H1 (cell line): Measurements from ENCODE around the gene ZNF135. TPM values are rescaled to one million over a fixed set of nuclear protein-coding genes. Genes with fewer than 3 reads are reported as not detected.

Experiments
- ASH2L ChIP-seq: fragments of 200-600, 300-600 bp; sonication (generic); IDR thresholded peaks from one replicate; pipeline ENCODE4 v1.7.1; 2017; ENCODE audit warnings: low read length
- ATF2 ChIP-seq: IDR thresholded peaks from 2 replicates; pipeline ENCODE4 v1.6.1; 2012; ENCODE audit warnings: low read length, inconsistent platforms
- BCL11A ChIP-seq, 2 experiments: IDR thresholded peaks; one replicate each; pipeline ENCODE4 v1.6.1; 2011; ENCODE audit warnings: low read depth in 2 of 2, low read length in 2 of 2, mild to moderate bottlenecking in 2 of 2
- CBX5 ChIP-seq: fragments of 300-800, 300-1000 bp; sonication (generic); IDR thresholded peaks from 2 replicates; pipeline ENCODE4 v1.7.1; 2016; ENCODE audit warnings: antibody characterized with exemption, low read length, low read depth
- CHD2 ChIP-seq: IDR thresholded peaks from 2 replicates; pipeline ENCODE4 v1.6.1; 2012; ENCODE audit warnings: low read length, improper control_type of control experiment
- CREB1 ChIP-seq: IDR thresholded peaks from 2 replicates; pipeline ENCODE4 v1.6.1; 2012; ENCODE audit warnings: inconsistent platforms
- CTCF ChIP-seq, 3 experiments: IDR thresholded peaks; 1 replicate in 2 of 3; 2 replicates in 1 of 3; pipeline versions ENCODE4 v1.5.1 to v1.6.1; 2011; ENCODE audit warnings: low read length in 3 of 3, mild to moderate bottlenecking in 3 of 3, inconsistent platforms in 2 of 3, low read depth in 1 of 3, moderate library complexity in 1 of 3; ENCODE audit not compliant: insufficient read depth in 1 of 3; ENCODE audit errors: control extremely low read depth in 1 of 3
- EGR1 ChIP-seq: IDR thresholded peaks from 2 replicates; pipeline ENCODE4 v1.6.1; 2011; ENCODE audit warnings: low read depth, low read length, borderline replicate concordance
- FOSL1 ChIP-seq: IDR thresholded peaks from 2 replicates; pipeline ENCODE4 v1.6.1; 2011; ENCODE audit warnings: mild to moderate bottlenecking, low read depth, low read length, moderate library complexity; ENCODE audit not compliant: insufficient read depth
- GTF2F1 ChIP-seq: IDR thresholded peaks from 2 replicates; pipeline ENCODE4 v1.6.1; 2012; ENCODE audit warnings: low read depth, low read length, improper control_type of control experiment, borderline replicate concordance
- KDM1A ChIP-seq: fragments of 200-600, 300-600 bp; sonication (generic); IDR thresholded peaks from 2 replicates; pipeline ENCODE4 v1.7.1; 2016; ENCODE audit warnings: mild to moderate bottlenecking, low read length, borderline replicate concordance
- KDM5A ChIP-seq: fragments of 200-600 bp; IDR thresholded peaks from 2 replicates; pipeline ENCODE4 v1.7.1; 2012; ENCODE audit warnings: mild to moderate bottlenecking, low read length, inconsistent platforms, mixed read lengths
- MAFK ChIP-seq: IDR thresholded peaks from 2 replicates; pipeline ENCODE4 v1.6.1; 2012; ENCODE audit warnings: low read depth, mild to moderate bottlenecking, improper control_type of control experiment, low read length
- MAX ChIP-seq: IDR thresholded peaks from 2 replicates; pipeline ENCODE4 v1.6.1; 2012; ENCODE audit warnings: inconsistent platforms
- NRF1 ChIP-seq: IDR thresholded peaks from 2 replicates; pipeline ENCODE4 v1.6.1; 2011; ENCODE audit warnings: mild to moderate bottlenecking, low read depth, low read length, improper control_type of control experiment
- SIRT6 ChIP-seq: IDR thresholded peaks from one replicate; pipeline ENCODE4 v1.7.1; 2012; ENCODE audit warnings: low read length, inconsistent platforms
- SUZ12 ChIP-seq: fragments of 200-600 bp; sonication (generic); IDR thresholded peaks from 2 replicates; pipeline ENCODE4 v1.6.1; 2012; ENCODE audit warnings: mild to moderate bottlenecking, inconsistent platforms, low read length, moderate library complexity, mixed read lengths
- TAF1 ChIP-seq: IDR thresholded peaks from 2 replicates; pipeline ENCODE4 v1.6.1; 2011; ENCODE audit warnings: mild to moderate bottlenecking, low read depth, low read length
- TBP ChIP-seq: IDR thresholded peaks from 2 replicates; pipeline ENCODE4 v1.6.1; 2011; ENCODE audit warnings: low read depth, low read length, improper control_type of control experiment
- TEAD4 ChIP-seq: IDR thresholded peaks from 2 replicates; pipeline ENCODE4 v1.6.1; 2012; ENCODE audit warnings: low read depth, low read length, inconsistent platforms, mixed read lengths
- polyA plus RNA-seq, 7 experiments: library from polyadenylated mRNA; depleted of rRNA in 3 of 7; stranded (reverse) in 5 of 7; unstranded in 2 of 7; fragments of >200 nt in 5 of 7; fragments of 200-250 nt in 2 of 7; gene quantifications; 1 replicate in 5 of 7; 2 replicates in 1 of 7; 4 replicates in 1 of 7; pipeline versions ENCODE4 v1.2.1 to v1.2.3, GENCODE V29; 2011 to 2013; ENCODE audit warnings: missing spikeins in 2 of 7, mixed read lengths in 2 of 7
- total RNA-seq: library from RNA; stranded (reverse); fragmentation: NEBNext Ultra II Directional; extraction: Animal tissue kit (Norgen Biotek cat#: 25700); gene quantifications from 2 replicates; pipeline ENCODE4 v1.2.1, GENCODE V29; 2021
- TF ChIP-seq, protein P1 (sequence below): IDR thresholded peaks from 2 replicates; pipeline ENCODE4 v1.6.1; 2012; ENCODE audit warnings: inconsistent platforms

Gene ZNF135
- total and polyA plus RNA-seq, 2 of the 8 experiments (the other 6 are each of a cell fraction or from before 2014, with no cell fraction given) = 5.2 to 7.9 TPM

DNA sequence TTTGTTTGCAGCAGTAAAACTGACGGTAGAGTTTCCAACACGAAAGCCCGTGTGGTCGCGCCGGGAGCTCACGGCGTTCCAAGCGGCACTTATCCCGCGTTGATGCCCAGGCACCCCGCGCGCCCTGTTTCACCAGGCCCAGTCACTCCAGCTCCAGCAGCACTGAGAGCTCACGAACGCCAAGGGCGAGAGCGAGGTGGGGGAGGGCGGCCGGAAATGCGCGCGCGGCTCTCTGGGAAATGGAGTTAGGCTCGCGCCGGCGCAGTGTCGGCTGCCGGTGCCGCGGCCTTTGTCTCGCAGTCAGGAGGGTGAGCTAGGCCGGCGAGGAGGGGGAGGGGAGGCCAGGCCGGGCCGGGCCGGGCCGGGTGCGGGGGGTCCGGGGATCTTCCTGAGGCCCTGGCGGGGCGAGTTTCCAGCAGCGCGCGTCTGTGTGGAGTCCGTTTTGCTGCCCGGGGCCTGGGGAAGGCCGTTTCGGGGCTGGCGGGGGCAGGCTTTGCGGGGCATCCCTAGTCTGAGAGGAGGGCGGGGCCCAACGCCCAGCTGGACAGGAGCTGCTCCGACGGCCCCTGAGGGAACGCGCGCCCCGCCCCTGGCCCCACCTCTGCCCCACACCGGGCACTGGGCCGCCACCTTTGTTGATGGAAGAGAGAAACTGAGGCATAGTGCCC is at the start of gene ZNF135 (continued):
- no peak for TF ChIP-seq SIRT6
- TF ChIP-seq KDM5A = no peak
- TF ChIP-seq EGR1 = no peak
- no peak for TF ChIP-seq SUZ12
- no peak for TF ChIP-seq CBX5
- no peak for TF ChIP-seq FOSL1
- TF ChIP-seq ASH2L = peak; percentile 71
- TF ChIP-seq KDM1A = no peak
- no peak for TF ChIP-seq TEAD4
- TF ChIP-seq MAFK = no peak
- TF ChIP-seq ATF2 = no peak
- TF ChIP-seq TAF1 = peak; percentile 89
- TF ChIP-seq TBP = peak; percentile 72
- TF ChIP-seq CREB1 = no peak; the same call in 1 of the 2 replicates
- TF ChIP-seq, protein P1, sequence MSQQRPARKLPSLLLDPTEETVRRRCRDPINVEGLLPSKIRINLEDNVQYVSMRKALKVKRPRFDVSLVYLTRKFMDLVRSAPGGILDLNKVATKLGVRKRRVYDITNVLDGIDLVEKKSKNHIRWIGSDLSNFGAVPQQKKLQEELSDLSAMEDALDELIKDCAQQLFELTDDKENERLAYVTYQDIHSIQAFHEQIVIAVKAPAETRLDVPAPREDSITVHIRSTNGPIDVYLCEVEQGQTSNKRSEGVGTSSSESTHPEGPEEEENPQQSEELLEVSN = no peak; the same call in 1 of the 2 replicates
- no peak for TF ChIP-seq BCL11A (IDR thresholded peaks at IDR 0.05; ENCODE audit: low read depth in 2 of 2, low read length in 2 of 2)
- peak; percentile 71 for TF ChIP-seq CHD2
- 0 out of 2 replicates have a peak, but pooled peaks have one; percentile 42 for TF ChIP-seq GTF2F1
- peak; percentile 65 for TF ChIP-seq NRF1
- peak; percentile 58 for TF ChIP-seq MAX
- TF ChIP-seq CTCF (IDR thresholded peaks at IDR 0.05; ENCODE audit: control extremely low read depth in 1 of 3, insufficient read depth in 1 of 3, low read depth in 1 of 3, low read length in 3 of 3) = no peak
